ENCODE measurements around the gene UGT1A4.

DNA sequence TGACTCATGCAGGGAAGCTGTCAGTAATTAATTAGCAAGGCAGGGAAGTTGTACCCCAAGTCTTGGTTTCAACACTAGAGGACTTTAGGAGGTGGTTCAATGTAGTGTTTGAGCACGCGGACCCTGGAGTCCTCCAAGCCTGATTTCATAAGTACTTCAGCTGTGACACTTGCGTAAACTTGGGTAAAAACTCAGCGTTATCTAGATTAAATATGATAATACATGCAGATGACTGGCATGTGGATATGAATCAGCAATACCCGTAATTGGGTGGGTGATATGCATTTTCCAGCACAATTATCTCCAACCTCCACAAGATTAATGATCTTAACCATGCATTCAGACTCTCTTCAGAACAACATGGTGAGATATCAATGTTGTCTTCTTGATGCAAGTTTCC lies 31.6 kb upstream of the UGT1A4 start:
- TF ChIP-seq, protein P1, sequence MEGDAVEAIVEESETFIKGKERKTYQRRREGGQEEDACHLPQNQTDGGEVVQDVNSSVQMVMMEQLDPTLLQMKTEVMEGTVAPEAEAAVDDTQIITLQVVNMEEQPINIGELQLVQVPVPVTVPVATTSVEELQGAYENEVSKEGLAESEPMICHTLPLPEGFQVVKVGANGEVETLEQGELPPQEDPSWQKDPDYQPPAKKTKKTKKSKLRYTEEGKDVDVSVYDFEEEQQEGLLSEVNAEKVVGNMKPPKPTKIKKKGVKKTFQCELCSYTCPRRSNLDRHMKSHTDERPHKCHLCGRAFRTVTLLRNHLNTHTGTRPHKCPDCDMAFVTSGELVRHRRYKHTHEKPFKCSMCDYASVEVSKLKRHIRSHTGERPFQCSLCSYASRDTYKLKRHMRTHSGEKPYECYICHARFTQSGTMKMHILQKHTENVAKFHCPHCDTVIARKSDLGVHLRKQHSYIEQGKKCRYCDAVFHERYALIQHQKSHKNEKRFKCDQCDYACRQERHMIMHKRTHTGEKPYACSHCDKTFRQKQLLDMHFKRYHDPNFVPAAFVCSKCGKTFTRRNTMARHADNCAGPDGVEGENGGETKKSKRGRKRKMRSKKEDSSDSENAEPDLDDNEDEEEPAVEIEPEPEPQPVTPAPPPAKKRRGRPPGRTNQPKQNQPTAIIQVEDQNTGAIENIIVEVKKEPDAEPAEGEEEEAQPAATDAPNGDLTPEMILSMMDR (IDR thresholded peaks at IDR 0.05; ENCODE audit: low read depth, low read length, poor library complexity, severe bottlenecking) = no peak
- TF ChIP-seq EZH2phosphoT487 (IDR thresholded peaks at IDR 0.05; ENCODE audit: borderline replicate concordance, low read length) = no peak
